Measurements from ENCODE around the gene BAX.

BAX gene

GRCh38 chr19:48985711-48986110 lies 31.0 kb downstream of the BAX start:
- no peak for DNase-seq (ENCODE audit: low read depth in 2 of 2)

DNA sequence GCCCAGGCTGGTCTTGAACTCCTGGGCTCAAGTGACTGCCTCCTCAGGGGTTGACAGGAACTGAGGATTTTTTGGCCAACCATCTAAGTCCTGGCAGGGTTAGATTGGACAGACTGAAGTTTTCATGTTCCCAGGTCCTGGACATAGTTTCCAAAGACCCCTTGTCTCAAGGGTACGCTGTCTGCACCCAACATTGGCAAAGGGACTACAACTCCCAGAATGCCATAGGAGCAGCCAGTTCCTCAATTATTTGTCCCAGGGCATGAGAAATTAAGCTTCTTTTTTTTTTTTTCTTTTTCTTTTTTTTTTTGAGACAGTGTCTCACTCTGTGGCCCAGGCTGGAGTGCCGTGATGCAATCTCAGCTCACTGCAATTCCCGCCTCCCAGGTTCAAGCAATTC lies 31.5 kb downstream of the BAX start:
- DNase-seq (ENCODE audit: low read depth in 2 of 2): no peak

- DNase-seq (ENCODE audit: low read depth in 2 of 2): no peak
Measured at GRCh38 chr19:48987323-48987722, 32.6 kb downstream of the BAX start.

GRCh38 chr19:48988286-48988685 lies 33.6 kb downstream of the BAX start:
- DNase-seq (ENCODE audit: low read depth in 2 of 2): no peak

DNA sequence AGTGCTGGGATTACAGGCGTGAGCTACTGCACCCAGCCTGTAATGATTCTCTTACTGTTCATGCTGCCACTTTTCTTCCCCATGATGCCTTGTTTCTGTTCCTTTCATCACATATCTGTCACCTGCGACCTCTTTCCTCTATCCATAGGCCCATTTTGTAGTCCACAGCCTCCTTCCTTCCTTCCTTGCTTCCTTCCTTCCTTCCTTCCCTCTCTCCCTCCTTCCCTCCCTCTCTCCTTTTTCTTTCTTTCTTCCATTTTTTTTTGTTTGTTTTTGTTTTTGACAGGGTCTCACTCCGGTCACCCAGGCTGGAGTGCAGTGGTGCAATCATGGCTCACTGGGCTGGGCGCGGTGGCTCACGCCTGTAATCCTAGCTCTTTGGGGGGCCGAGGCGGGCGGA lies 34.2 kb downstream of the BAX start:
- no peak for DNase-seq (ENCODE audit: low read depth in 2 of 2)

GRCh38 chr19:48989701-48990291 lies 35.1 kb downstream of the BAX start:
- no peak for DNase-seq (ENCODE audit: low read depth in 2 of 2)

- no peak for DNase-seq (ENCODE audit: low read depth in 2 of 2)
Measured at GRCh38 chr19:48990400-48990799, 35.7 kb downstream of the BAX start.

GRCh38 chr19:48991011-48991609 lies 36.4 kb downstream of the BAX start:
- no peak for DNase-seq (ENCODE audit: low read depth in 2 of 2)

DNA sequence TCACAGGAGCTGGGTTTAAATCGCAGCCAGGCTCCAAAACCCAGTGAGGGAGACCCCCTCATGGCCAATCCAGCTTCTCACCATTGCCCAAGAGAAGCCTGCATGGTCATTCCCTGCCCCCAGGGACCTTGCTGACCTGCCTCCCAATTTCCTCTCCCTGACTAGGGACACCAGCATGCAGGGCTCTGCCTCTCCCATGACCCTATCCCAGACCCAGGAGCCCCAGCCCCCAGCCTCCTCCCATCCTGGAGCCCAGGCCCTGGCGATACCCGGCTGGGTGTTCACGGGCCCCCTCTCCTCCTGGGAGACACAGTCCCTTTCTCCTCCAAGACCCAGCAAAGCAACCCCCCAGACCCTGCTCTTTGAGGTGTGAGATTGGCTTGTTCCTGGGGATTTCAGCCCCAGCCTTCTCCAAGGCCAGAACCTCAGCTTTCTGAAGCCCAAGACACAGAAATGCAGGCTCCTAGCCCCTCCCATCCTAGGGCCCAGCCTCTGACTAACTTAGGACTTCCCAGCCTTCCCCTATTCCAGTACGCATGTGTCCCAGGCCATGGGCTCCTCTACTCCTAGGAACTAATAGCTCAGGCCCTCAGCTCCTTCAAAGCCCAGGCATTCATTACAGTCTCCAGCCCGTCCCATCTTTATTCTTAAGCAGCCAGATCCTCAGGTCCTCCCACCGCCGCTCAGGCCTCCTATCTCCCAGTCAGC lies 37.4 kb downstream of the BAX start:
- no peak for DNase-seq (ENCODE audit: low read depth in 2 of 2)

DNA sequence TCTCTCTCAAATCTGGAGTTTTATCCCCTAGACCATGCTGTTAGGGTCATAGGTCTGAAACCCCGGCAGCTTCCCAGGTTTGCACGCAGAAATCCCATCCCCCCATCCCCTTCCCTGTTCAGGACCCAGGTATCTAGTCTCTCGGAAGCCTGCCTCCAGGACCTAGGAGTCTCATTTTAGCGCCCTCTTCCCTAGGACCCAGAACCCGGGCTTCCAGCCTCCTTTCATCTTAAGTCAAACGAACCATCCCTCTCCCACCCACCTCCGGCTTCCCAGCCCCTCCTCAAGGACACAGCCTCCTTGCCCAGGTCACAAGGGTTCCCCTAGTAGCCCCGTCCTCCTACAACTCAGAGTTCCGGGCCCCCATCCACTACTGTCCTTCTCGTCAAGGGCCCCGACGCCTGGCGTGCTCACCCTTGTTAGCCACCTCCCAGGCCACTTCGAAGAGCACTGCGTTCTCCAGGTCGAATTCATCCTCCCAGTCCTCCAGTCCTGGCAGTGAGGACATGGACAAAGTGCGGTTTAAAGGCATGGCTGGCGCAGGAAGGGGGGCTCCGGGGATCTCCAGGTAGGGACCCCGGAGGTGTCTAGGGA lies 38.0 kb downstream of the BAX start:
- DNase-seq (ENCODE audit: low read depth in 2 of 2): no peak

DNA sequence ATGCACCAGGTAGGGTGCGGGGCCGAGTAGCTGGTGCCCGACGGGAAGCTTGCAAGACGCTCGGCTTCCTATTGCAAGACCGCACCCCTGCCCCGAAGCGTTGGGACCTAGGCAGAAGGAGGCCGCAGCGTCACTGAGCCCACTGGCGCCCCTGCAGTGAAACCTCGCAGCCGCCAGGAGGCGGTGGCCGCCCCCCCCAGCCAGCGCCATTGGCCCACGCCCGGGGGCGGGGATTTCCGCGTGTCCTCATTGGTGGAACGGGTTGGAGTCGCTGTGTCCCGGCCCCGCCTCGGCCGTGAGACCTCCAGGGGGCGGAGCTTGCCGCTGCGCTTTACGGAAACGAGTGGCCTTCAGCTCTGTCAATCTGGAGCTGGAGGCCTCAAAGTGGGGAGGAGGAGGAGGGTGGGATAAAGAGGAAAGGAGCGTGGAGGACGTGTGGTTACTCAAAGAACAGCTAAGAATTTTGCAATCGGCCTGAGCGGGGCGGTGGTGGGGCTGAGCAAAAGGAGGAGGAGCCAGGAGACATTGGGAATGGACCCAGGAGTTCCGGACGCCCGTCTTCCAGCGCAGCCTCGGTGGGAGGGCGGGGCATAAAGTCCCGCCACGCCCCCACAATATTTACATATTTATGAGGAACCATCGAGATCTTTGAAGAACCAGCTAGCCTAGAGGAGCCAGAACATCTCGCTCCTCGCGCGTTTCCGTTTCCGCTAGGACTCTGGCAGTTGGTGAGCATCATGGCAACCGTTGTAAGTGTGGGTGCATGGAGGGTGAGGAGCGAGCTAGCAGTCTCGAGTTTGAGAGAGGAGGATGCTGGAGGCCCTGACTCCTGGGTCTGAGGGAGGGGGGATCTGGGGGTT lies 38.7 kb downstream of the BAX start, which contains the start of the genes GYS1 and RUVBL2:
Gene GYS1 (minus strand): TSS at position 135 of the 860 bp plus-strand sequence. CDS start 197 bp downstream, outside the sequence.
Gene RUVBL2 (plus strand): TSS at position 713 of the 860 bp plus-strand sequence. CDS start 25 bp downstream, at position 738.
- DNase-seq (ENCODE audit: low read depth in 2 of 2): peak; percentile 99

DNA sequence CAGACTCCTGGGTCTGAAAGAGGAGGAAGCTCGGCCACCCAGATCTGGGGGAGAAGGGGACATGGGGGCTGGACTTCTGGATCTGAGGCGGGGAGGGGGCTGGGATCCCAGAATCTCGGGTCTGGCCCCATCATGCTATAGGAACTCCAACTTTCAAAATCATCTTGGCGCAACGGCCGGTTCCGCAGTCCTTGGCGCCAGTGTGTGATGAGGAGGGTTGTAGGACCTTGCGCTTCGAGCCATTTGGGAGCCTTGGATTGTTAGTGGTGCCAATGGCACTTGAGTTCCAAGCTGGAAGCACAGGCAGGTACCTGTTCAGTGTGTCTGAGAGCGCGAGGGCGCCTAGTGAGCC lies 39.3 kb downstream of the BAX start:
- no peak for DNase-seq (ENCODE audit: low read depth in 2 of 2)

DNA sequence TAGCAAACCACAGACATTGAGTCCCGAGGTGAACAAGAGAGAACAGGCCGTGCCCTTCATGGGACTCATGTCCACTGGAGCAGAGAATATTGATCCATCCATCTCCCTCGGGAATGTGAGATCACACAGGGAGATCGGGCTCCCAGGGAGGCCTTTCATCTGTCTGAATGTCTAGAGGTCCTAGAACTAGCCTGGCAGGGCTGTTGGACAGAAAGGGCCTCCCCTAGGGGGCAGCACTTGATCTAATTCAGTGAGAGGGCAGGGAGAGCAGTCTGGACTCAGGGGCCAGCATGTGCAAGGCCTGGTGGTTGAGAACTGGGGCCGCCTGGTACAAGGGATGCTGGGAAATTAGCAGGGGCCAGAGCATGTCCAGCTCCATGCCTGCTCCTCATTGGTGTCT lies 43.3 kb downstream of the BAX start:
- DNase-seq (ENCODE audit: low read depth in 2 of 2): peak in 1 of 2 experiments; percentile 48

DNA sequence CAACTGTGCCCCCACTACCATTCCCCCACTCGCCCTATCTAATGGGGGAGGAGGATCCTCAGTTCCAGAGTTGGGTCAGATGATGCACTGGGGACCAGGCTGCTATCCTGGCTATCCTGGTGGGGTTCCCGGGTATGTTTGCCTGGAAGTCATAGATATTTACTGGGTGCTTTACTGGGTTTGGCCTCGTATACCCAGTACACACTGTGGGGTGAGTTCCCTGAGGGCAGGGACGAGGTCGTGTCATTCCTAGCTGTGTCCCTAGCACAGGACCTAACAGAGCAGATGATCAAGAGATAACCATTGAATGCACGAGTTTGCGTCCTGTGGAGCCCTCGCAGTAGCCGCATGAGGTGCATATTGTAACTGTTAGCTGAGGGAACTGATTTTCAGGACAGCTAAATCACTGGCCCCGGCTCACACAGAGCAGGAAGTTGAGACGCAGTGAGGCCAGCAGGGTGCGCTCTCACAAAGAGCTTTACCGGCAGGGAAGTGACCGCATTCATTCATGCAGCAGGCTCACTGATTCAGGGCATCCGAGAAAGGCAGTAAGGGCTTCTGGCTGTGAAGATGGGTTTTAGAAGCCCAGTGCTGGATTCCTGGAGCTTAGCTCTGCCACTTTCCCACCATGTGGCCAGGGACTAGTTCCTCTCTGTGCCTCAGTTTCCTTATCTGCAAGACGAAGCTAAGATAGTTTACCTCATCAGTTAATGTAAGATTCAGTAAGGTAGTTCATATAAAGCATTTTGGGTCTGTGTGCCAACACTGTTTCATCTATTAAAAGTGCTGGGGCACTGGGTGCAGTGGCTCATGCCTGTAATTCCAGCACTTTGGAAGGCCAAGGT lies 45.0 kb downstream of the BAX start:
- DNase-seq (ENCODE audit: low read depth in 2 of 2): peak in 1 of 2 experiments; percentile 61

DNA sequence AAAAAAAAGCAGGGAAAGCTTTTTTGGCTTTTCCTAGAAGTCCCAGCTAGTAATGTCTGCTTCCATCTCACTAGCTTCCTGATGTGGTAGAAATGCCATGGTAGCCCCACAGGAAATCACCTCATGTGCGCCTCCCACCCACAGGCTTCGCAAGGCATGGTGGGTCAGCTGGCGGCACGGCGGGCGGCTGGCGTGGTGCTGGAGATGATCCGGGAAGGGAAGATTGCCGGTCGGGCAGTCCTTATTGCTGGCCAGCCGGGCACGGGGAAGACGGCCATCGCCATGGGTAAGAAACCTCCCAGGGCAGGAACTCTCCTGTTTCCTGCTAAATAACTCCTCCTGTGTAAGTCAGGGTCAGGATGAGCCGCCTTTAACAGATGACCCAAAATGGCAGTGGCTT lies 49.5 kb downstream of the BAX start:
- no peak for DNase-seq (ENCODE audit: low read depth in 2 of 2)

GRCh38 chr19:49004964-49005614 lies 50.4 kb downstream of the BAX start:
- DNase-seq (ENCODE audit: low read depth in 2 of 2): no peak

DNA sequence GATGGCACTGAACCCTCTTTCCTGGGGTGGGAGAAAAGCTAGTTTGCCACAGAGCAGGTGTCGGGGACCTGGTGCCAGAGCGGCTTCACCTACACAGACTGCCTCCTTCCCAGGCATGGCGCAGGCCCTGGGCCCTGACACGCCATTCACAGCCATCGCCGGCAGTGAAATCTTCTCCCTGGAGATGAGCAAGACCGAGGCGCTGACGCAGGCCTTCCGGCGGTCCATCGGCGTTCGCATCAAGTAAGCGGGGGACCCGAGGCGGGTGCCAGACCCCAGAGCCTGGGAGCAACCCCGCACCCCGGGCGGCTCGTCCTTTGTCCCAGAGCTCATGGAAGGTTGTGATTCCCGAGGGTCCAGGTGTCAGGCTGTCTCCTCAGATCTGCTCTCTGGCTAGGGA lies 52.2 kb downstream of the BAX start:
- no peak for DNase-seq (ENCODE audit: low read depth in 2 of 2)

GRCh38 chr19:49009828-49010227 lies 55.2 kb downstream of the BAX start:
- DNase-seq (ENCODE audit: low read depth in 2 of 2): no peak

DNA sequence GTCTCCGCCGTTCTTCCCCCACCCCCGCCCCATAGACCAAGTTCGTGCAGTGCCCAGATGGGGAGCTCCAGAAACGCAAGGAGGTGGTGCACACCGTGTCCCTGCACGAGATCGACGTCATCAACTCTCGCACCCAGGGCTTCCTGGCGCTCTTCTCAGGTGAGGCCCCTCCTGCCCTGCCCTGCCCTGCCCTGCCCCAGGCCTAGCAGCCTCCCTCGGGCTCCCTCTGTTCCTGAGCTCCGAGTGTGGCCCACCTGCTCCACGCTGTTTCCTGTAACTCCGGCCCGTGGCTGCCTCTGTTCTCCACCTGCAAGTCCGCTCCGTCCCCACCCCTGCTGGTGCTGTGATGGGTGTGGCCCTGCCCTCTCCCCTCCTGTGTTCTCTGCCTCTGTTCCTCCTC lies 55.8 kb downstream of the BAX start:
- DNase-seq (ENCODE audit: low read depth in 2 of 2): no peak

- DNase-seq (ENCODE audit: low read depth in 2 of 2): no peak
Measured at GRCh38 chr19:49011194-49011593, 56.5 kb downstream of the BAX start.
